ENCODE measurements around the gene COX4I2. TPM values are rescaled to one million over a fixed set of nuclear protein-coding genes. Genes with fewer than 3 reads are reported as not detected.
"Not testable (repeated sequence)": the region's sequence is repeated elsewhere in the genome, so short reads cannot be mapped to it uniquely, and the experiment has no call there.

Gene COX4I2
- total RNA-seq, 2 donors from 2014 or later: 4.9 TPM; not detected in 1

- Histone ChIP-seq H3K4me1 (ENCODE audit: control insufficient read depth in 1 of 2, low read depth in 2 of 2) (peaks cover 2 to 38% of the 10 kb centered on the region in 2 donors), H3K27me3 (replicated peaks; ENCODE audit: insufficient read depth) (no peaks in the 10 kb centered on the region), H3K27ac (peak overlapping the region; percentile 95 to 96), H3K9me3 (no peaks in the 10 kb centered on the region), H3K4me3 (peak overlapping the region; percentile 95), H3K36me3 (no peaks in the 10 kb centered on the region)
- DNase-seq (ENCODE audit: low spot score) (no peak), ATAC-seq (ENCODE audit: insufficient number of reproducible peaks, low FRiP score, low read depth) (peak; percentile 12)
- TF ChIP-seq CTCF (IDR thresholded peaks at IDR 0.05): no peak
Observed at GRCh38 chr20:31608251-31608945, 29.3 kb upstream of the COX4I2 start.

- H3K4me1 ChIP-seq (ENCODE audit: control insufficient read depth in 1 of 2, low read depth in 2 of 2): peaks cover 2 to 25% of the 10 kb centered on the region in 2 donors
- H3K4me3 ChIP-seq; H3K9me3 ChIP-seq; H3K27ac ChIP-seq; ATAC-seq (ENCODE audit: insufficient number of reproducible peaks, low FRiP score, low read depth); DNase-seq (ENCODE audit: low spot score); H3K27me3 ChIP-seq (replicated peaks; ENCODE audit: insufficient read depth); H3K36me3 ChIP-seq: not testable (repeated sequence)
Observed at GRCh38 chr20:31612271-31612640, 25.5 kb upstream of the COX4I2 start.

GRCh38 chr20:31615416-31615815, 22.3 kb upstream of the COX4I2 start:
- H3K36me3 ChIP-seq: no peaks in the 10 kb centered on the region
- no peaks in the 10 kb centered on the region for H3K9me3 ChIP-seq
- H3K27me3 ChIP-seq (replicated peaks; ENCODE audit: insufficient read depth): no peaks in the 10 kb centered on the region
- DNase-seq (ENCODE audit: low spot score) (no peak), ATAC-seq (ENCODE audit: insufficient number of reproducible peaks, low FRiP score, low read depth) (no peak)
- no peak for TF ChIP-seq CTCF (IDR thresholded peaks at IDR 0.05)
- no peak overlapping the region for H3K27ac ChIP-seq
- peaks cover 0 to 4% of the 10 kb centered on the region in 2 donors for H3K4me1 ChIP-seq (ENCODE audit: control insufficient read depth in 1 of 2, low read depth in 2 of 2)
- H3K4me3 ChIP-seq: no peak overlapping the region

- Histone ChIP-seq H3K27me3 (replicated peaks; ENCODE audit: insufficient read depth) (no peaks in the 10 kb centered on the region), H3K9me3 (no peaks in the 10 kb centered on the region), H3K36me3 (no peaks in the 10 kb centered on the region), H3K4me1 (ENCODE audit: control insufficient read depth in 1 of 2, low read depth in 2 of 2) (peaks cover 5 to 9% of the 10 kb centered on the region in 2 donors), H3K4me3 (no peak overlapping the region), H3K27ac (no peak overlapping the region)
- ATAC-seq (ENCODE audit: insufficient number of reproducible peaks, low FRiP score, low read depth) (no peak), DNase-seq (ENCODE audit: low spot score) (no peak)
- TF ChIP-seq CTCF (IDR thresholded peaks at IDR 0.05): no peak
Observed at GRCh38 chr20:31617432-31618104, 20.1 kb upstream of the COX4I2 start.

GRCh38 chr20:31620246-31620645, 17.5 kb upstream of the COX4I2 start:
- no peak overlapping the region for H3K4me3 ChIP-seq
- H3K9me3 ChIP-seq: no peaks in the 10 kb centered on the region
- TF ChIP-seq CTCF (IDR thresholded peaks at IDR 0.05): no peak
- H3K27me3 ChIP-seq (replicated peaks; ENCODE audit: insufficient read depth): no peaks in the 10 kb centered on the region
- H3K36me3 ChIP-seq: no peaks in the 10 kb centered on the region
- H3K27ac ChIP-seq: no peak overlapping the region
- DNase-seq (ENCODE audit: low spot score) (no peak), ATAC-seq (ENCODE audit: insufficient number of reproducible peaks, low FRiP score, low read depth) (no peak)
- peaks cover 10 to 14% of the 10 kb centered on the region in 2 donors for H3K4me1 ChIP-seq (ENCODE audit: control insufficient read depth in 1 of 2, low read depth in 2 of 2)

GRCh38 chr20:31623123-31623505, 14.6 kb upstream of the COX4I2 start:
- not testable (repeated sequence) for H3K9me3 ChIP-seq; H3K4me3 ChIP-seq; H3K36me3 ChIP-seq; H3K27me3 ChIP-seq (replicated peaks; ENCODE audit: insufficient read depth); DNase-seq (ENCODE audit: low spot score)
- peak; percentile 24 for ATAC-seq (ENCODE audit: insufficient number of reproducible peaks, low FRiP score, low read depth)
- Histone ChIP-seq H3K4me1 (ENCODE audit: control insufficient read depth in 1 of 2, low read depth in 2 of 2) (peaks cover 10 to 14% of the 10 kb centered on the region in 2 donors), H3K27ac (peak overlapping the region in 1 of 2 donors; percentile 49)

- not testable (repeated sequence) for H3K27me3 ChIP-seq (replicated peaks; ENCODE audit: insufficient read depth); H3K36me3 ChIP-seq; H3K27ac ChIP-seq; H3K9me3 ChIP-seq; DNase-seq (ENCODE audit: low spot score); ATAC-seq (ENCODE audit: insufficient number of reproducible peaks, low FRiP score, low read depth); H3K4me3 ChIP-seq
- H3K4me1 ChIP-seq (ENCODE audit: control insufficient read depth in 1 of 2, low read depth in 2 of 2): peaks cover 10 to 14% of the 10 kb centered on the region in 2 donors
Observed at GRCh38 chr20:31626534-31626933, 11.2 kb upstream of the COX4I2 start.

- not testable (repeated sequence) for H3K27ac ChIP-seq; H3K4me3 ChIP-seq; H3K4me1 ChIP-seq (ENCODE audit: control insufficient read depth in 1 of 2, low read depth in 2 of 2); H3K9me3 ChIP-seq; ATAC-seq (ENCODE audit: insufficient number of reproducible peaks, low FRiP score, low read depth); DNase-seq (ENCODE audit: low spot score); H3K27me3 ChIP-seq (replicated peaks; ENCODE audit: insufficient read depth); H3K36me3 ChIP-seq
Observed at GRCh38 chr20:31628057-31628456, 9.7 kb upstream of the COX4I2 start.
